Measurements from ENCODE around the gene MFNG. TPM values are rescaled to one million over a fixed set of nuclear protein-coding genes. Genes with fewer than 3 reads are reported as not detected.

Gene MFNG
- total and polyA plus RNA-seq, 3 donors from 2014 or later: 7.5 to 8.2 (median 8.1) TPM

DNA sequence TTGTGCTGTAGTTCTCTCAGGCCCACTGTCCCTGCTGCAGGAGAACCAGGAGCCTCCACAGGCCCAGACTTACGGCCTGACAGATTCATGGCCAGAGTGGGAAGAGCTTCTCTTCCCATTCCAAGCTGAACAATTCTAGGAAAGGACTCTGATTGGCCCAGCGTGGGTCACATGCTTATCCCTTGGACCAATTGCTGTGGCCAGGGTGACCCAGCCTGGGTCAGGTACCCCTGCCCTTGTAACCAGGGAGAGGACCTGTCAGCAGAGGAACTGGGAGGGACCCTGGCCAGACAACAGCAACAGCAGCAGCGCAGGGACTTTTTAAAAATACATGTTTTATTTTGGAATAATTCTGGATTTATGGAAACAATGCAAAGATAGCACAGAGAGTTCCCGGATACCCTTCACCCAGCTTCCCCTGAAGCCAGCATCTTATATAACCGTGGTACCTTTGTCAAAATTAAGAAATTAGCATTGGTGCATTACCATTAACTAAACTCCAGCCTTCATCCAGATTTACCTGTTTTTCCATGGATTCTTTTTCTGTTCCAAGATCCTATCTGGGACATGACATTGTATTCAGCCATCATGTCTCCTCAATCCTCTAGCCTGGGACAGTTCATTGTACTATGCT lies 50.1 kb downstream of the MFNG start:
- H3K27me3 ChIP-seq: no peaks in the 10 kb centered on the region
- no peaks in the 10 kb centered on the region for H3K4me1 ChIP-seq
- no peaks in the 10 kb centered on the region for H3K9me3 ChIP-seq
- H3K36me3 ChIP-seq (ENCODE audit: low read depth, missing control alignments): no peaks in the 10 kb centered on the region
- intact Hi-C loops (cut with DNase I; ENCODE audit: low total_unique reads): no loop called here
- no peak overlapping the region for H3K4me3 ChIP-seq
- 93 to 97% methylated on average over 5 of the region's 5 CpGs for WGBS, 2 donors
- no peak for TF ChIP-seq POLR2A (IDR thresholded peaks at IDR 0.05)
- TF ChIP-seq, protein P1, sequence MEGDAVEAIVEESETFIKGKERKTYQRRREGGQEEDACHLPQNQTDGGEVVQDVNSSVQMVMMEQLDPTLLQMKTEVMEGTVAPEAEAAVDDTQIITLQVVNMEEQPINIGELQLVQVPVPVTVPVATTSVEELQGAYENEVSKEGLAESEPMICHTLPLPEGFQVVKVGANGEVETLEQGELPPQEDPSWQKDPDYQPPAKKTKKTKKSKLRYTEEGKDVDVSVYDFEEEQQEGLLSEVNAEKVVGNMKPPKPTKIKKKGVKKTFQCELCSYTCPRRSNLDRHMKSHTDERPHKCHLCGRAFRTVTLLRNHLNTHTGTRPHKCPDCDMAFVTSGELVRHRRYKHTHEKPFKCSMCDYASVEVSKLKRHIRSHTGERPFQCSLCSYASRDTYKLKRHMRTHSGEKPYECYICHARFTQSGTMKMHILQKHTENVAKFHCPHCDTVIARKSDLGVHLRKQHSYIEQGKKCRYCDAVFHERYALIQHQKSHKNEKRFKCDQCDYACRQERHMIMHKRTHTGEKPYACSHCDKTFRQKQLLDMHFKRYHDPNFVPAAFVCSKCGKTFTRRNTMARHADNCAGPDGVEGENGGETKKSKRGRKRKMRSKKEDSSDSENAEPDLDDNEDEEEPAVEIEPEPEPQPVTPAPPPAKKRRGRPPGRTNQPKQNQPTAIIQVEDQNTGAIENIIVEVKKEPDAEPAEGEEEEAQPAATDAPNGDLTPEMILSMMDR (IDR thresholded peaks at IDR 0.05): no peak
- no peak for DNase-seq
- no peak overlapping the region for H3K27ac ChIP-seq

GRCh38 chr22:37433786-37434185 lies 52.4 kb downstream of the MFNG start:
- Histone ChIP-seq H3K27me3 (no peaks in the 10 kb centered on the region), H3K9me3 (no peaks in the 10 kb centered on the region), H3K27ac (no peak overlapping the region), H3K4me3 (no peak overlapping the region), H3K4me1 (no peaks in the 10 kb centered on the region), H3K36me3 (ENCODE audit: low read depth, missing control alignments) (no peaks in the 10 kb centered on the region)
- TF ChIP-seq POLR2A (IDR thresholded peaks at IDR 0.05): no peak
- TF ChIP-seq, protein P1 (IDR thresholded peaks at IDR 0.05): no peak
- intact Hi-C loops (cut with DNase I; ENCODE audit: low total_unique reads): no loop called here
- no peak for DNase-seq
- 40 to 43% methylated on average over 3 to 11 of the region's 11 CpGs for WGBS, 2 donors

- Histone ChIP-seq H3K27me3 (no peaks in the 10 kb centered on the region), H3K9me3 (no peaks in the 10 kb centered on the region), H3K4me3 (no peak overlapping the region), H3K27ac (no peak overlapping the region), H3K4me1 (no peaks in the 10 kb centered on the region), H3K36me3 (ENCODE audit: low read depth, missing control alignments) (no peaks in the 10 kb centered on the region)
- no peak for DNase-seq
- TF ChIP-seq, protein P1 (IDR thresholded peaks at IDR 0.05): no peak
- TF ChIP-seq POLR2A (IDR thresholded peaks at IDR 0.05): no peak
- WGBS, 2 donors: 97 to 99% methylated on average over 3 of the region's 3 CpGs
- intact Hi-C loops (cut with DNase I; ENCODE audit: low total_unique reads): no loop called here
These were observed 53.5 kb downstream of the MFNG start for GRCh38 chr22:37432708-37433054.

DNA sequence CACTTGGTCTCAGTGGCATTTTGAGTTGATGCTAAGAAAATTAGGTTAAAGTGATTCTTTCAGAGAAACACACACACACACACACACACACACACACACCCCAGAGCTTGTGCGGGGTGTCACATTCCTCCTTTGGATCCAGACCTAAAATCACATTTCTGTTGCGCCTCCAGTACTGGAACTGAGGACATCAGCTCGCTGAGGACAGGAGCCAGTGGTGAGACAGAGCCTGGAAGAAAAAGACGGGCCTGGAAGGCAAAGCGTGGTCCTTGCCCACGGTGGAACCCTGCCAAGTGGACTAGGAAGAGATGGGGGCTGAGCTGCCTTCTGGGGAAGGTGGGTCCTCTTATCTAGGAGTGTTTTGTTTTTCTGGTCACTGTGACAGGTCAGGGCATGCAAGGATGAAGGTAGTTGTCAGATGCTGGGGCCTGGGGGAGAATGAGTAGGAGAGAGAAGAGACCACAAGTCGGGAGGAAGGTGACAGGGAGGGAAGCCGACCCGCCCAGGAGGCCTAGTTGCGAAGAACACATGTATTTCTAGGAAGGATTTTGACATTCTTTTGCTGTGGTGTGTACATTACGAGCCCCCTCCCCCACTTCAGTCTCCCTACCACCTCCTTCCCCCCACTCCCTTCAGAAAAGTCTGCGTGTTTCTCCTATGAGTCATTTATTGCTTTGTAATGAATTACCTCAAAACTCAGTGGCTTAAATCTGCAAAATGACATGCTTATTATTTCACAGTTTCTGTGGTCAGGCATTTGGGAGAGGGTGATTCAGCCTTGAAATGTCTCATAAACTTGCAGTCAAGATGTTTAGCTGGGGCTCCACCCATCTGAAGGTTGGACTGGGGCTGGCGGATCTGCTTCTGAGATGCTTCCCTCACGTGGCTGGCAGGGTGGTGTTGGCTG lies 54.1 kb downstream of the MFNG start:
- TF ChIP-seq, protein P1 (IDR thresholded peaks at IDR 0.05): no peak
- TF ChIP-seq POLR2A (IDR thresholded peaks at IDR 0.05): no peak
- H3K27me3 ChIP-seq: no peaks in the 10 kb centered on the region
- 79 to 80% methylated on average over 14 of the region's 14 CpGs for WGBS, 2 donors
- intact Hi-C loops (cut with DNase I; ENCODE audit: low total_unique reads): no loop called here
- H3K27ac ChIP-seq: no peak overlapping the region
- no peak overlapping the region for H3K4me3 ChIP-seq
- DNase-seq: no peak
- H3K4me1 ChIP-seq: no peaks in the 10 kb centered on the region
- H3K36me3 ChIP-seq (ENCODE audit: low read depth, missing control alignments): no peaks in the 10 kb centered on the region
- H3K9me3 ChIP-seq: no peaks in the 10 kb centered on the region
